Measurements from ENCODE around the gene SFMBT1.

DNA sequence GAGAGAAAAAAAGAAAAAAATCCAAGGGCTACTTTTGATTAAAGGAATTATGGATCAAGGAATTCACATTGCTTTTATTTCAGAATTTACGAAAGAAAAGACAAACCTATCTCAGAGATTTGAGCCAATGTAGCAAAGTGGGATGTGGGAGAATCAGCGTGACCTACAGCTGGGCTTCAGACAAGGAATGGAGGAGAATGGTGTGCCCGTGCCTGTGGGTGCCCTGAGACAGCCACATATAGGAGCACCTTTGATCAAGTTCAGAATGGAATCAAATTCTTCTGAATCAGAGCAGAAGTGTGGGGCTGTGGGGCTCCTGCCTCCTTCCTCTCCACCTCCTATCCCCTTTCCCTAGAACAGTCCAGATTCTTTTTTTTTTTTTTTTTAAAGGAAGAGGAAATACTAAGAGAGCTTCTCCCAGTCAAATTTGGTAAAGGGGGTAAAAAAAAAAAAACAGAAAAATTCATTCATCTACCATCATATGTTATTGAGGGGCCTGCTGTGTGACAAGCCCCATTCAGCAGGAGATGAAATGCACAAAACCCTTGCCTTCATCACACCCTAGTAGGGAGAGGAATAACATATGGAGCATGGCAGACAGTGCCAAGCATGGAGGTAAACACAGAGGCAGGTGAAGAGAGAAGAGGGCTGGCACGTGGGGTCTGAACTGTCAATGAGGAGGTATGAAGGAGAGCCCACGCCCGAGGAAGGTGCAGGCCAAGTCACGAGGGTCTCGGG lies 186.0 kb downstream of the SFMBT1 start:
- TF ChIP-seq, protein P1, sequence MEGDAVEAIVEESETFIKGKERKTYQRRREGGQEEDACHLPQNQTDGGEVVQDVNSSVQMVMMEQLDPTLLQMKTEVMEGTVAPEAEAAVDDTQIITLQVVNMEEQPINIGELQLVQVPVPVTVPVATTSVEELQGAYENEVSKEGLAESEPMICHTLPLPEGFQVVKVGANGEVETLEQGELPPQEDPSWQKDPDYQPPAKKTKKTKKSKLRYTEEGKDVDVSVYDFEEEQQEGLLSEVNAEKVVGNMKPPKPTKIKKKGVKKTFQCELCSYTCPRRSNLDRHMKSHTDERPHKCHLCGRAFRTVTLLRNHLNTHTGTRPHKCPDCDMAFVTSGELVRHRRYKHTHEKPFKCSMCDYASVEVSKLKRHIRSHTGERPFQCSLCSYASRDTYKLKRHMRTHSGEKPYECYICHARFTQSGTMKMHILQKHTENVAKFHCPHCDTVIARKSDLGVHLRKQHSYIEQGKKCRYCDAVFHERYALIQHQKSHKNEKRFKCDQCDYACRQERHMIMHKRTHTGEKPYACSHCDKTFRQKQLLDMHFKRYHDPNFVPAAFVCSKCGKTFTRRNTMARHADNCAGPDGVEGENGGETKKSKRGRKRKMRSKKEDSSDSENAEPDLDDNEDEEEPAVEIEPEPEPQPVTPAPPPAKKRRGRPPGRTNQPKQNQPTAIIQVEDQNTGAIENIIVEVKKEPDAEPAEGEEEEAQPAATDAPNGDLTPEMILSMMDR (IDR thresholded peaks at IDR 0.05; ENCODE audit: insufficient read depth, low read depth, low read length), result no peak
- no peak for TF ChIP-seq EZH2 (IDR thresholded peaks at IDR 0.05; ENCODE audit: insufficient read depth, low read length)
